ENCODE data around the gene NDRG4.

DNA sequence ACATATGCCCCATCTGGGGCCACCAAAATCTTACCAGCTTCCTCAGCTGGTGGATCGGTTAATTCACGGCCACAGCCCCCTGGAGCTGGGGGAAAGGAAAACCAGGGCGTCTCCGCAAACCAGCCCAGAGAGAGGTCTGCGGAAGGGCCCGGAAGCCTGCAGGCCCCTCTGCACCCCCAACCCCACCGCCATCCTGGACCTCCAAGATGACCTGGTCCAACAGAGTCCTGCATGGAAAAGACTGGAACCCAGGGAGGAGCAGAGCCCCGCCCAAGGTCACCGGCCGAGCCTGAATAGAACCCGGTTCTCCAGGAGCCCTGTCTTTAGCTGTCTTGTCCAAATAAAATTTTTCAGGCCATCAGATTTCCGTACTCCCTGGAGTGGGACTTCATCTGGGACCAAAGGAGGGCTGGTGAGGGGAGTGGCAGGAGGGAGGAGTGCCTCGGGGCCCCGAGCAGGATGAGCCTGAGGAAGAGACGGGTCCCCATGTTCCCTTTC, 37.4 kb upstream of the NDRG4 start:
- TF ChIP-seq, protein P1, sequence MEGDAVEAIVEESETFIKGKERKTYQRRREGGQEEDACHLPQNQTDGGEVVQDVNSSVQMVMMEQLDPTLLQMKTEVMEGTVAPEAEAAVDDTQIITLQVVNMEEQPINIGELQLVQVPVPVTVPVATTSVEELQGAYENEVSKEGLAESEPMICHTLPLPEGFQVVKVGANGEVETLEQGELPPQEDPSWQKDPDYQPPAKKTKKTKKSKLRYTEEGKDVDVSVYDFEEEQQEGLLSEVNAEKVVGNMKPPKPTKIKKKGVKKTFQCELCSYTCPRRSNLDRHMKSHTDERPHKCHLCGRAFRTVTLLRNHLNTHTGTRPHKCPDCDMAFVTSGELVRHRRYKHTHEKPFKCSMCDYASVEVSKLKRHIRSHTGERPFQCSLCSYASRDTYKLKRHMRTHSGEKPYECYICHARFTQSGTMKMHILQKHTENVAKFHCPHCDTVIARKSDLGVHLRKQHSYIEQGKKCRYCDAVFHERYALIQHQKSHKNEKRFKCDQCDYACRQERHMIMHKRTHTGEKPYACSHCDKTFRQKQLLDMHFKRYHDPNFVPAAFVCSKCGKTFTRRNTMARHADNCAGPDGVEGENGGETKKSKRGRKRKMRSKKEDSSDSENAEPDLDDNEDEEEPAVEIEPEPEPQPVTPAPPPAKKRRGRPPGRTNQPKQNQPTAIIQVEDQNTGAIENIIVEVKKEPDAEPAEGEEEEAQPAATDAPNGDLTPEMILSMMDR (IDR thresholded peaks at IDR 0.05) = no peak
- TF ChIP-seq POLR2AphosphoS5 (IDR thresholded peaks at IDR 0.05) (no peak), POLR2A (IDR thresholded peaks at IDR 0.05) (no peak)
